Ishikawa (cell line): Measurements from ENCODE around the gene POGLUT3.

Source experiments
- CEBPB ChIP-seq: IDR thresholded peaks from 2 replicates; pipeline ENCODE4 v1.6.1; 2012
- EGR1 ChIP-seq: IDR thresholded peaks from 2 replicates; pipeline ENCODE4 v1.6.1; 2012
- EP300 ChIP-seq: IDR thresholded peaks from 2 replicates; pipeline ENCODE4 v1.6.1; 2012; ENCODE audit warnings: borderline replicate concordance
- RAD21 ChIP-seq: IDR thresholded peaks from 2 replicates; pipeline ENCODE4 v1.6.1; 2012; ENCODE audit warnings: low read depth
- TAF1 ChIP-seq: IDR thresholded peaks from 2 replicates; pipeline ENCODE4 v1.6.1; 2012; ENCODE audit warnings: low read depth, mild to moderate bottlenecking
- TCF12 ChIP-seq: IDR thresholded peaks from 2 replicates; pipeline ENCODE4 v1.6.1; 2012; ENCODE audit warnings: low read depth
- YY1 ChIP-seq: IDR thresholded peaks from 2 replicates; pipeline ENCODE4 v1.6.1; 2012; ENCODE audit warnings: low read depth

GRCh38 chr11:108474664-108475463, 23.3 kb downstream of the POGLUT3 start:
- TF ChIP-seq CEBPB (no peak), EP300 (no peak), EGR1 (no peak), RAD21 (no peak), YY1 (no peak), TAF1 (no peak), TCF12 (no peak)
